ENCODE measurements around the gene FOXF1. TPM values are rescaled to one million over a fixed set of nuclear protein-coding genes. Genes with fewer than 3 reads are reported as not detected.

FOXF1 gene
- total and polyA plus RNA-seq, 4 donors = 0.56 to 1.2 (median 0.89) TPM

GRCh38 chr16:86499440-86499786 is 10.9 kb upstream of the FOXF1 start:
- Histone ChIP-seq H3K9ac (ENCODE audit: low read depth in 1 of 2, low read length in 2 of 2) (no peak overlapping the region), H3K4me1 (ENCODE audit: control insufficient read depth in 4 of 4, insufficient read depth in 4 of 4, low read length in 3 of 4) (peaks cover 0 to 10% (median 6%) of the 10 kb centered on the region in 4 donors), H3K27me3 (ENCODE audit: control insufficient read depth in 4 of 4, insufficient read depth in 4 of 4, low read length in 3 of 4) (peaks cover 14 to 36% (median 33%) of the 10 kb centered on the region in 4 donors), H3K4me3 (ENCODE audit: low read depth in 1 of 3, low read length in 3 of 3) (no peak overlapping the region), H3K36me3 (ENCODE audit: control insufficient read depth in 4 of 4, insufficient read depth in 3 of 4, low read depth in 1 of 4, low read length in 3 of 4) (no peaks in the 10 kb centered on the region), H3K9me3 (ENCODE audit: control insufficient read depth in 4 of 4, low read length in 3 of 4) (no peaks in the 10 kb centered on the region), H3K27ac (ENCODE audit: low read depth in 1 of 2, low read length in 2 of 2) (no peak overlapping the region)
- WGBS = 17% methylated on average over 4 of the region's 4 CpGs
- TF ChIP-seq FOXA1 (IDR thresholded peaks at IDR 0.05) (no peak), JUND (IDR thresholded peaks at IDR 0.05) (no peak), TAF1 (conservative IDR thresholded peaks at IDR 0.05) (no peak), SP1 (IDR thresholded peaks at IDR 0.05) (no peak), REST (IDR thresholded peaks at IDR 0.05) (no peak)
- TF ChIP-seq, protein P1, sequence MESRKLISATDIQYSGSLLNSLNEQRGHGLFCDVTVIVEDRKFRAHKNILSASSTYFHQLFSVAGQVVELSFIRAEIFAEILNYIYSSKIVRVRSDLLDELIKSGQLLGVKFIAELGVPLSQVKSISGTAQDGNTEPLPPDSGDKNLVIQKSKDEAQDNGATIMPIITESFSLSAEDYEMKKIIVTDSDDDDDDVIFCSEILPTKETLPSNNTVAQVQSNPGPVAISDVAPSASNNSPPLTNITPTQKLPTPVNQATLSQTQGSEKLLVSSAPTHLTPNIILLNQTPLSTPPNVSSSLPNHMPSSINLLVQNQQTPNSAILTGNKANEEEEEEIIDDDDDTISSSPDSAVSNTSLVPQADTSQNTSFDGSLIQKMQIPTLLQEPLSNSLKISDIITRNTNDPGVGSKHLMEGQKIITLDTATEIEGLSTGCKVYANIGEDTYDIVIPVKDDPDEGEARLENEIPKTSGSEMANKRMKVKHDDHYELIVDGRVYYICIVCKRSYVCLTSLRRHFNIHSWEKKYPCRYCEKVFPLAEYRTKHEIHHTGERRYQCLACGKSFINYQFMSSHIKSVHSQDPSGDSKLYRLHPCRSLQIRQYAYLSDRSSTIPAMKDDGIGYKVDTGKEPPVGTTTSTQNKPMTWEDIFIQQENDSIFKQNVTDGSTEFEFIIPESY (IDR thresholded peaks at IDR 0.05) = no peak
- TF ChIP-seq, protein P2, sequence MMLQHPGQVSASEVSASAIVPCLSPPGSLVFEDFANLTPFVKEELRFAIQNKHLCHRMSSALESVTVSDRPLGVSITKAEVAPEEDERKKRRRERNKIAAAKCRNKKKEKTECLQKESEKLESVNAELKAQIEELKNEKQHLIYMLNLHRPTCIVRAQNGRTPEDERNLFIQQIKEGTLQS (IDR thresholded peaks at IDR 0.05) = no peak
- DNase-seq (ENCODE audit: low spot score) = no peak

DNA sequence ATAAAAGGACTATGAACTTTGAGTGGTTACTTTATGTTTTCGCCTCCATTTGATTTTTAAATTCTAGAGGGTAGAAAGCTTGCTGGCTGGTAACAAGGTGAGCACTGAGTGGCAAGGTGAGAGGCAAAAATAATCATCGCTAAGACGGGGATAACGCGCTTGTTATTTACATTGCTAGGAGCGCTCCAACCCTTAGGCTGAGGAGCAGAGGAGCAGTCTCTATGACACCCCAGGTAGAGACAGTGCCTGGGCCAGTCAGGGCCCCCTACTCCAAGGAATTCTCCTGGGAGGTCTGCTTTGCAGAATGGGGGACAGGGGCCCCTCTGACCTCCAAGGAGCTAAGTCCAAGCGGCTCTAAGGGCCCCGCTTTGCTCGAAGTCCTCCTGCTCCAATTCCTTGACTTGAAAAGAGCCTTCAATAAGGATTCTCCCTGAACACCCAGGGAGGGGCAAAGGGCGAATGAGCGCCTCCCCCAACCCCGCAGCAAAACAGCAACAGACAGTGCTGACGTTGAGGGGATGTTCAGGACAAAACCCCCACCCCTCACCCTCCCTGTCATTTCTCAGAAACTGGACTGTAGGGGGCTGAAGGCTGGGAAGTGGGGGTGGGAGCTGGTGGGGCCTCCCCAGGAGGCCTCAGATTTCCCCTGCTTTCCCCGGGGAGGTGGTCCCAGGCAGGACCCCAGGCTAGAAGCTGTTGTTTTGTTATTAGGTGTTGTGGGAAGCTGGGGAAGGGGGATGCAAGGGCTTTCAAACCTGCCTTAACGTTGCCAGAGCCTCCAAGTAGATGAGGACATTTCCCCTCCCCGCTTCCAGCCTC is 10.2 kb upstream of the FOXF1 start:
- DNase-seq (ENCODE audit: low spot score) = no peak
- no peak overlapping the region for H3K27ac ChIP-seq (ENCODE audit: low read depth in 1 of 2, low read length in 2 of 2)
- no peak overlapping the region for H3K4me3 ChIP-seq (ENCODE audit: low read depth in 1 of 3, low read length in 3 of 3)
- TF ChIP-seq CTCF (IDR thresholded peaks at IDR 0.05; ENCODE audit: low read depth, low read length, missing input control) (no peak), RXRA (IDR thresholded peaks at IDR 0.05) (no peak), JUND (IDR thresholded peaks at IDR 0.05) (no peak), TAF1 (conservative IDR thresholded peaks at IDR 0.05) (no peak)
- TF ChIP-seq, protein P1 (IDR thresholded peaks at IDR 0.05) = no peak
- H3K27me3 ChIP-seq (ENCODE audit: control insufficient read depth in 4 of 4, insufficient read depth in 4 of 4, low read length in 3 of 4) = peaks cover 15 to 43% (median 35%) of the 10 kb centered on the region in 4 donors
- WGBS = 17% methylated on average over 16 of the region's 16 CpGs
- H3K4me1 ChIP-seq (ENCODE audit: control insufficient read depth in 4 of 4, insufficient read depth in 4 of 4, low read length in 3 of 4) = peaks cover 0 to 12% (median 7%) of the 10 kb centered on the region in 4 donors
- no peak overlapping the region for H3K9ac ChIP-seq (ENCODE audit: low read depth in 1 of 2, low read length in 2 of 2)
- no peaks in the 10 kb centered on the region for H3K9me3 ChIP-seq (ENCODE audit: control insufficient read depth in 4 of 4, low read length in 3 of 4)
- H3K36me3 ChIP-seq (ENCODE audit: control insufficient read depth in 4 of 4, insufficient read depth in 3 of 4, low read depth in 1 of 4, low read length in 3 of 4) = no peaks in the 10 kb centered on the region

Measured in liver (tissue), 9 donors.